ENCODE measurements around the gene BCL11A.

DNA sequence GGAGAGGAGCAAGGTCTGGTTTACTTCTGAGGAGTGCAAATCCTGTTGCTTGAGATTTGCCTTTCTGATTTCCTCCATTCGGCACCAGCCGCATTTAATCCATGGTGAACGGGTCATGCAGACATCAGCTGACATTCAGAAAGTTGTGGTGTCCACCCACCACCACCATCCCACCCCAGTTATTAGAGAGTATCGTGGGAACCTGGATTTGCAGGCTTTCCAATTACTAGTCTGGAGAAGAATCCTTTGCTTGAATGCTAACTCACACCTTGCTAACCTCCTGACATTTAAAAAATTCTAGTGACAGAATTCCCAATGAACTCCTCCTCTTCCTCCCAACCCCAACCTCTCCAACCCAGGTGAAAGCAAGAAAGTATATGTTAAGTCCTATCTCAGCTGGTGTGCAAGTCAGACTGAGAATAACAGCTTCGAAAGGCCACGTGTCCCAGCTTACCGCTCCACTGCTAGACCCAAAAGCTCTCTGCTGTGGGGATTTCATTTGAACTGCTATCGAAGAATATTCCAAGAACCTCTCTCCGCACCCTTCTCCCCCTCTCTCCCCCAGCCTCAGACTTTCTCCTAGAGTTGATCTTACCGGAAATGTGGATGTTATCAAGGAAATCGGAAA lies 17.7 kb downstream of the BCL11A start:
- TF ChIP-seq, protein P1, sequence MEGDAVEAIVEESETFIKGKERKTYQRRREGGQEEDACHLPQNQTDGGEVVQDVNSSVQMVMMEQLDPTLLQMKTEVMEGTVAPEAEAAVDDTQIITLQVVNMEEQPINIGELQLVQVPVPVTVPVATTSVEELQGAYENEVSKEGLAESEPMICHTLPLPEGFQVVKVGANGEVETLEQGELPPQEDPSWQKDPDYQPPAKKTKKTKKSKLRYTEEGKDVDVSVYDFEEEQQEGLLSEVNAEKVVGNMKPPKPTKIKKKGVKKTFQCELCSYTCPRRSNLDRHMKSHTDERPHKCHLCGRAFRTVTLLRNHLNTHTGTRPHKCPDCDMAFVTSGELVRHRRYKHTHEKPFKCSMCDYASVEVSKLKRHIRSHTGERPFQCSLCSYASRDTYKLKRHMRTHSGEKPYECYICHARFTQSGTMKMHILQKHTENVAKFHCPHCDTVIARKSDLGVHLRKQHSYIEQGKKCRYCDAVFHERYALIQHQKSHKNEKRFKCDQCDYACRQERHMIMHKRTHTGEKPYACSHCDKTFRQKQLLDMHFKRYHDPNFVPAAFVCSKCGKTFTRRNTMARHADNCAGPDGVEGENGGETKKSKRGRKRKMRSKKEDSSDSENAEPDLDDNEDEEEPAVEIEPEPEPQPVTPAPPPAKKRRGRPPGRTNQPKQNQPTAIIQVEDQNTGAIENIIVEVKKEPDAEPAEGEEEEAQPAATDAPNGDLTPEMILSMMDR (IDR thresholded peaks at IDR 0.05) = no peak
- TF ChIP-seq POLR2A (IDR thresholded peaks at IDR 0.05) = no peak
